Stimulated activated memory B cell treated with anti-CD40 and anti-IgM and Interleukin-4, amounts not matched to agents 10 μg/mL and 1 μg/mL and 100 μg/mL, for 72 hours (primary cell): ENCODE data around the gene TGFBRAP1.
A peak's percentile ranks its signal among the peaks of the same experiment; 100 is the strongest.
"Not testable (repeated sequence)": the region's sequence is repeated elsewhere in the genome, so short reads cannot be mapped to it uniquely, and the experiment has no call there.

Experiments used
- ATAC-seq: fragments of 150-1000 bp; cut with Tn5 transposase; 2 replicates; pipeline ENCODE4 v1.10.0; 2021
- H3K27ac Mint-ChIP-seq: one replicate; pipeline ENCODE4 v1.8.0; 2022; ENCODE audit warnings: mild to moderate bottlenecking, mixed read lengths
- H3K27me3 Mint-ChIP-seq: one replicate; pipeline ENCODE4 v1.8.0; 2022; ENCODE audit warnings: mixed read lengths
- H3K36me3 Mint-ChIP-seq: one replicate; pipeline ENCODE4 v1.8.0; 2022; ENCODE audit warnings: mixed read lengths
- H3K4me1 Mint-ChIP-seq: one replicate; pipeline ENCODE4 v1.8.0; 2022; ENCODE audit warnings: mixed read lengths
- H3K4me3 Mint-ChIP-seq: one replicate; pipeline ENCODE4 v1.8.0; 2022; ENCODE audit warnings: mild to moderate bottlenecking, moderate library complexity, mixed read lengths
- H3K9me3 Mint-ChIP-seq: one replicate; pipeline ENCODE4 v1.8.0; 2022; ENCODE audit warnings: mixed read lengths

Gene TGFBRAP1

DNA sequence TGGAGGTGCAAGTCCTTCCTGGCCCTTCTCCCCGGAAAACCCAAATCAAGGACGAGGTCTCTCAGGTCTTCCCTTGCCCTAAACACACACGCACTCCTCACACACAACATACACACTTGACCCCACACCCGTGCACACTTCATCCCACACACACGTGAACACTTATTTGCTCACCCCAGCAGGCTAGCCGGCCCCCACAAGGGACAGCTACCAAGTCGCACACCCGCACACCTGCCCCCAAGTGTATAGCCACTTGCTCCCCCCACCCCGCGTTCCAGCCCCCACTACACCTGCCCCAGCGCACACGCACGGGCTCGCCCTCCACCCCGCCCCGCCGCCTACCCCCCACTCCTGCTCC, 359 bp downstream of the TGFBRAP1 start:
- Mint-ChIP-seq H3K27ac (peak overlapping the region; percentile 78), H3K4me3 (peak overlapping the region; percentile 79), H3K27me3 (no peaks in the 10 kb centered on the region), H3K9me3 (no peaks in the 10 kb centered on the region), H3K4me1 (peaks cover 47% of the 10 kb centered on the region), H3K36me3 (peaks cover 10% of the 10 kb centered on the region)
- ATAC-seq, result peak; percentile 57

DNA sequence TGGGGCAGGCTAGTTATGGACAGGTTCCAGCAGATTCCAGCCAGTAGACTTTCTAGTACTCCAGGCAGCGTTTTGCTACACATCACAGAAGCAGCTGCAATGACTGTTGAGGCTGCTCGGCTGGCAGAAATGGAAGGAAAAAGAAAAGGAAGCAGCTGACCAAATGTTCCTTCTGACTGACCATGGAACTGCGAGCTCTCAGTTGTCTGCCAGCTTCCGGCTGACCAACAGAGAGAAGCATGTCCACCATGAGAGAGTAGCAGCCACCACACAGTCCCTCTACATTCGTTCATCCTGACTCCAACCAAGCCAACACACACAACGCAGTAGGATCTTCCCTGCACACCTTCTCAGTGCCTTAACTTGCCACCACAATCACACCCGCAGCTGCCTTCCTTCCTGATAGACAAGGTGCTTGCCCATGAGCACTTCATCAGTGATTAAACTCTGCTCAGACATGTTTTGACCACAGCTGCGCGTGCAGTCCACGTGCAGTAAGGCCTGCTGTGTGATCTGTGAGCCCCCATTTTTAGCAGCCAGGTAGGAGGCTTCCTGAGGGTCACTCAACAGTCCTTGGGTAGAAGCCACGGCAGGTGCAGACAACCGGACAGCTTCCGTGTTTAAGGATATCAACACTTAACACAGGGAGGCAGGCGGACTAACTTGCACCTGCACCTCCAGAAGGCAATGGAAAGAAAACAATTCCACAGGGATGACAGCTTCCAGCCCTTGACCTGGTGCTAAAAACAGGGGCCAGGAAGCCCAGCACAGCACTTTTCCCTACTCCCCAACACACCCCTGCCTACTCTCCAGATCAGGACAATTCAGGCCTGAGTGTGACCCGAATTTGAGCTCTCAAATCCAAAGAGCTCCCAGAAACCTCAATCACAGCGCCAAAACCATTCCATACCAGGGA, 996 bp downstream of the TGFBRAP1 start:
- H3K4me3 Mint-ChIP-seq, result peak overlapping the region; percentile 79
- H3K27ac Mint-ChIP-seq, result peak overlapping the region; percentile 78
- H3K9me3 Mint-ChIP-seq, result no peaks in the 10 kb centered on the region
- no peaks in the 10 kb centered on the region for H3K27me3 Mint-ChIP-seq
- H3K36me3 Mint-ChIP-seq, result peaks cover 10% of the 10 kb centered on the region
- H3K4me1 Mint-ChIP-seq, result peaks cover 54% of the 10 kb centered on the region
- peak; percentile 18 for ATAC-seq

DNA sequence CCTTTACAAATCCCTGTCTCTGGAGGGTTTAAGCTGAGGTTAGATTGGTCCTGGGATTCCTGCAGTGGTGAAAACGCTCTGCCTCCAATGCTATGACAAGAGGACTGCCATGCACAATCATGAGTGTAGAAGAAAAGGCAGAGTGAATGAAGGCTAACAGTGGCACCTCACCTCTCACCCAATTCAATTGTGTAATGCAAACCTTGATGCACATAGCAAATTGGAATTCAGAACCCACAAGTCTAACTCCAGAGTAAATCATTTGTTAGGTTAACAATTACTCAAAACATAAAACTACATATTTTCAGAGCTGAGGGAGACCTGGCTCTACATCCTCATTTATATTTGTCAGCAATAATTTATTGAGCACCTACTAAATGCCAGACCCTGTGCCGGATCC, 1.8 kb downstream of the TGFBRAP1 start:
- Mint-ChIP-seq H3K27me3 (no peaks in the 10 kb centered on the region), H3K9me3 (no peaks in the 10 kb centered on the region), H3K4me1 (peaks cover 62% of the 10 kb centered on the region), H3K27ac (peak overlapping the region; percentile 78), H3K4me3 (peak overlapping the region; percentile 79), H3K36me3 (peaks cover 13% of the 10 kb centered on the region)
- no peak for ATAC-seq

DNA sequence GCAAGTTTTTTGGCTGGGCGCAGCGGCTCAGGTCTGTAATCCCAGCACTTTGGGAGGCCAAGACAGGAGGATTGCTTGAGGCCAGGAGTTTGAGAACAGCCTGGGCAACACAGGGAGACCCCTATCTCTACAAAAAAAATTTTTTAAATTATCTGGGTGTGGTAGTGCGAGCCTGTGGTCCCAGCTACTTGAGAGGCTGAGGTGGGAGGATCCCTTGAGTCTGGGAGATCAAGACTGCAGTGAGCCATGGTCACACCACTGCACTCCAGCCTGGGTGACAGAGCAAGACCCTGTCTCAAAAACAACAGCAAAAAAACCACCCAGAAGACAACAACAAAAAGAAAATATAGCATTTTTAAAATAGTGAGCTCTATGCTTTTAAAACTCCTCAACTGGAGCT, 2.3 kb downstream of the TGFBRAP1 start:
- not testable (repeated sequence) for H3K9me3 Mint-ChIP-seq, H3K27me3 Mint-ChIP-seq, H3K4me3 Mint-ChIP-seq, ATAC-seq
- H3K4me1 Mint-ChIP-seq, result peaks cover 66% of the 10 kb centered on the region
- peaks cover 16% of the 10 kb centered on the region for H3K36me3 Mint-ChIP-seq
- peak overlapping the region; percentile 78 for H3K27ac Mint-ChIP-seq

DNA sequence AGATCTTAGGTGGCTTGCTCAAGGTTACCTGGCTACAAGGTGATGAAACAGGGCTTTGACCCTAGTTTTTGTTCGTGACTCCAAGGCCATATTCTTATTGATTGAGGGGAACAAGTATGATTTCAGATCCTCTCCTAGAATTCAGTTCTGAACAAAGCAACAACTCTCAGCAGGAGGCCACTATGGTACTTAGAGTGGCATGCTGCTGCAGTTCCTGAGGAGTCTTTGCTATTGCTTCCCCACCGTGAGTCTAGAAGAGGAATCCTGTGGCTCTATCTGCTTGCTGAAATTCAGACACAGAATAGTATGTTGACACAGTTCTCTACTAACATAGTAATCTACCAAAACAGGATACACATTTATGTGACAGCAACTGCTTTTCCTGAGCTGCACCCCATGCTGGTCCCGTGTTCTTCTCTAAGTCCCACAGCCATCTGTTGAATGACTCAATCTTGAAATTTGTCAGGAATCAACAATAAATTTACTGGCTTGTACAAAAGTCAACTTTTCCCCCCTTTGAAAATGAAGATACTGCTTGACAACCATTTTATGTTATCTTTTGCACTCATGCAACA, 4.1 kb downstream of the TGFBRAP1 start:
- Mint-ChIP-seq H3K27me3 (no peaks in the 10 kb centered on the region), H3K9me3 (no peaks in the 10 kb centered on the region), H3K36me3 (peaks cover 16% of the 10 kb centered on the region), H3K4me1 (peaks cover 61% of the 10 kb centered on the region), H3K4me3 (no peak overlapping the region), H3K27ac (no peak overlapping the region)
- ATAC-seq, result no peak

DNA sequence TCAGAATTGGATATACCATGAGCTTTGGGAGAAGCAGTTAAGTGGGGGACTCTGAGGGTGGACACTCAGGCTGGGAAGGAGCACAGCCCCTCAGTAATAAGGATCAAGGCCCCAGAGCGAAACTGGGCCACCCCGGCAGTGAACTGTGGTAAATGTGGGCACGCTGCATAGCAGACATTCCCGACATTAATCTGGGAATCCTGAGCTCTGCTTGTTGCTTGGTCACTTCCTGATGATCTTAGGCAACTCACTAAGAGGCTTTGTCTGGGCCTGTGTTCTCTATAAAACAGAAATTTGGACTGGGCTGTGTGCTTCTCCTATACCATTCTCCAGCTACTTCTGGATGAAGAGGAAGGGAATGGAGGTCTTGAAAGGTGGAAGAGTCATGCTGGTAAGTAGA, 4.8 kb downstream of the TGFBRAP1 start:
- Mint-ChIP-seq H3K4me3 (no peak overlapping the region), H3K36me3 (peaks cover 16% of the 10 kb centered on the region), H3K27ac (no peak overlapping the region), H3K27me3 (no peaks in the 10 kb centered on the region), H3K4me1 (peaks cover 61% of the 10 kb centered on the region), H3K9me3 (no peaks in the 10 kb centered on the region)
- ATAC-seq, result no peak

DNA sequence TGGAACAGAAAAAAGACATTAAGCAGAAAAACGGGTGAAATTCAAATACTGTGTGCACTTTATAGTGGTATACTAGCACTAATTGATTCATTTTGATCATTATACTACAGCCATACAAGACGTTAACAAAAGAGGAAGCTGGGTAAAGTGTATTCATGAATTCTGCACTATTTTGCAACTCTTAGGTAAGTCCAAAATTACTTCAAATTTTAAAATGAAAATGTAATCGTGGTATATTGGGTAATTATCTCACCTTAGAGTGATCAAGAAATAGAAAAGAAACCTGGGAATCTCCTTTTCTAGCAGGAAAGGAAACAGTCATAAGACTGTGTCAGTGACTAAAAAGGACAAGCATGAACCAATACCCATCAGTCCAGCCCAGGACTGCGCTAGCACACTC, 5.4 kb downstream of the TGFBRAP1 start:
- peaks cover 58% of the 10 kb centered on the region for H3K4me1 Mint-ChIP-seq
- ATAC-seq, result no peak
- H3K27ac Mint-ChIP-seq, result no peak overlapping the region
- H3K27me3 Mint-ChIP-seq, result no peaks in the 10 kb centered on the region
- no peaks in the 10 kb centered on the region for H3K9me3 Mint-ChIP-seq
- no peak overlapping the region for H3K4me3 Mint-ChIP-seq
- peaks cover 16% of the 10 kb centered on the region for H3K36me3 Mint-ChIP-seq

DNA sequence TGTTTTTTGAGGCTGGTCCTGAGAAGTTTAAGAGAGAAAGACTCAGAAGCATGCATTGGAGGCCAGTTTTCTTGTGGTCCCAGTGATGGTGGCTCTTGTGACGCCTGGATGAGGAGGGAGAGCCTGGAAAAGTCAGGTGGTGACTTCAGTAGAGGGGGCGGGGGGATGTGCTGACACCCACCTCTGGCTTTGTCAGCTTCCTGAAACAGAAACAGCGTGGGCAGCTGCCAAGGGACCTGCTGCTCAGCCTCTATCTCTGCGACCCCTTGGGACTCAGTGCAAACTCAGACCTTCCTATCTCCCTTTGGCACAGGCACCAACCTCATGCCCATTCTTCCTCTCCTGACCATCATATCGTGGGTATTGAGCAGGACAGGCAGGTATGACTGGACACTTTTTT, 6.4 kb downstream of the TGFBRAP1 start:
- peaks cover 54% of the 10 kb centered on the region for H3K4me1 Mint-ChIP-seq

DNA sequence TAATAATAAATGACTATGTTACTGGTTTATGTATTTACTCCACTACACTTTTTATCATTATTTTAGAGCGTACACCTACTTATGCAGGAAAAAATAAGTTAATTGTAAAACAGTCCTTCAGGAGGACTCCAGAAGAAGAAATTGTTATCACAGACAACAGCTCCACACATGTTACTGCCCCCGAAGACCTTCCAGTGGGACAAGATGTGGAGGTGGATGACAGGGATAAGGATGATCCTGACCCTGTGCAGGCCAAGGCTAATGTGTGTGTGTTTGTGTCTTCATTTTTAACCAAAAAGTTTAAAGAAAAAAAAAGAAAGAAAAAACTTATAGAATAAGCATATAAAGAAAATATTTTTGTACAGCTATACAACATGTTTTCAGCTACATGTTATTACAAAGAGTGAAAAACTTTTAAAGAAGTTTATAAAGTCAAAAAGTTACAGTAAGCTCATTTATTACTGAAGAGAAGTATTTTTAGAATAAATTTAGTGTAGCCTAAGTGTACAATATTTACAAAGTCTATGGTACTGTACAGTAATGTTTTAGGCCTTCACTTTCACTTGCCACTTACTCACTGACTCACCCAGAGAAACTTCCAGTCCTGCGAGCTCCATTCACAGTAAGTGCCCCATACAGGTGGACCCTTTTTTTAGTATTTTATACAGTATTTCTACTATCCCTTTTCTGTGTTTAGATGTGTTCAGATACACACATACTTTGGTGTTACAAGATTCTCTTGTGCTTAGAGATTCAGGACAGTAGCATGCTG, 7.5 kb downstream of the TGFBRAP1 start:
- H3K27me3 Mint-ChIP-seq, result no peaks in the 10 kb centered on the region
- no peaks in the 10 kb centered on the region for H3K9me3 Mint-ChIP-seq
- no peak overlapping the region for H3K27ac Mint-ChIP-seq
- H3K36me3 Mint-ChIP-seq, result peaks cover 28% of the 10 kb centered on the region
- no peak for ATAC-seq
- peaks cover 51% of the 10 kb centered on the region for H3K4me1 Mint-ChIP-seq
- no peak overlapping the region for H3K4me3 Mint-ChIP-seq

More for the DNA sequence above, 6.4 kb downstream of the TGFBRAP1 start:
- Mint-ChIP-seq H3K9me3 (no peaks in the 10 kb centered on the region), H3K36me3 (peaks cover 21% of the 10 kb centered on the region), H3K27me3 (no peaks in the 10 kb centered on the region), H3K27ac (peak overlapping the region; percentile 14), H3K4me3 (no peak overlapping the region)
- no peak for ATAC-seq

DNA sequence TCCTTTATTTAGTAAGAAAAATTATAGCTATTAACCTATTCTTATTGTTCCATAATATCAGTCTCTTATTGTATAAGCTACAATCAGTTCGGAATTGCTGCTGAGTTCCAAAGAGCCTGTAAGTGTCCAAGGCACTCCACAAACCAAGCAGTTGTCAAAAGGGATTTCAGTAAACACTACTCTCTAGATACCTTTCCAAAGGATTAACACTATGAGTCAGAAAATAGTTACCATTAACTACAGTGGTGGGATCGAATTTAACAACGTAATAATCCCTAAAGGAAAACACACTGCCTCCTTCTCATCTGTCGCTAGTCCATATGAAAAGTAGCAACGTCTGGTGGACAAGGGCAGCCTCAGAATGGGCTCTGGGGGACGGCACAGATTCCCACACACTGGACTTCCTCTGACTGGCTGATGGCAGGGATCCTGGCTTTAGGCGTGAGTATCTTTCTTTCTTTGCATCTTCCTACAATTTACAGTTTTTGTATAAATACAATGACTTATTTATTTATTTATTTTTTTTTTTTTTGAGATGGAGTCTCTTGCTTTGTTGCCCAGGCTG, 8.8 kb downstream of the TGFBRAP1 start:
- Mint-ChIP-seq H3K4me1 (peaks cover 54% of the 10 kb centered on the region), H3K27me3 (no peaks in the 10 kb centered on the region), H3K27ac (no peak overlapping the region), H3K36me3 (peaks cover 28% of the 10 kb centered on the region), H3K9me3 (no peaks in the 10 kb centered on the region), H3K4me3 (no peak overlapping the region)
- no peak for ATAC-seq

DNA sequence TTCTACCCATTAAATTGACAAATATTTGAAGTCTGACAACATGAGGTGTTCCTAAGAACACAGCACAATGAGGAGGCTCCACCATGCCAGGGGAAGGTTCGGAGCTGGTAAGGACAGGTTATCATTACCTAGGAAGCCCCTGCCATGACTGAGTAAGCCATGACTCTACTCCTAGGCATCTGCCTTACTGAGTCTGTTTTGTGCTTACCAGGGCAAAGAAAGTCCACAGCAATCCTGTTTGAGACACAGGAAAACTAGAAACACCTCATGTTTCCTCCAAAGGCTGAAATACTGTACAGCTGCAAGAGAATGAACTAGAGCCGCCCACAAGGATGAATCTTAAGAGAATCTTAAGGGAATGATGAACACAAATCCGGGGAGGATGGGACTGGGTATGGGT, 11.6 kb downstream of the TGFBRAP1 start:
- H3K4me3 Mint-ChIP-seq, result no peak overlapping the region
- H3K9me3 Mint-ChIP-seq, result no peaks in the 10 kb centered on the region
- H3K27me3 Mint-ChIP-seq, result no peaks in the 10 kb centered on the region
- H3K27ac Mint-ChIP-seq, result no peak overlapping the region
- ATAC-seq, result no peak
- peaks cover 17% of the 10 kb centered on the region for H3K36me3 Mint-ChIP-seq
- H3K4me1 Mint-ChIP-seq, result peaks cover 54% of the 10 kb centered on the region

DNA sequence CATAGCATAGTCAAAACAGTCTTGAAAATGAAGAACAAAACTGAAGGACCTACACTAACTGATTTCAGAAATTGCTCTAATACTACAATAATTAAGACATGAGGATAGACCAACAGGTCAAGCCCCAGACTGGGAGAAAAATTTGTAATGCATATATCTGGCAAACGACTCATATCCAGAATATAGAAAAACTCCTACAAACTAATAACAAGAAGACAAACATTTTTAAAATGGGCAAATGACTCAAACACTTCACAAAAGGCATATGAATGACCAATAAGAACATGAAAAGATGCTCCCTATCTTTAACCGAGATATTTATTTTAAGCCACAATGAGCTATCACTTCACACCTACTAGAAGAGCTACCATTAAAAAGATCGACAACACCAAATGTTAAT, 14.2 kb downstream of the TGFBRAP1 start:
- Mint-ChIP-seq H3K4me3 (no peak overlapping the region), H3K27me3 (no peaks in the 10 kb centered on the region), H3K27ac (no peak overlapping the region), H3K9me3 (peaks cover under 1% of the 10 kb centered on the region), H3K36me3 (peaks cover 16% of the 10 kb centered on the region), H3K4me1 (peaks cover 54% of the 10 kb centered on the region)
- no peak for ATAC-seq

DNA sequence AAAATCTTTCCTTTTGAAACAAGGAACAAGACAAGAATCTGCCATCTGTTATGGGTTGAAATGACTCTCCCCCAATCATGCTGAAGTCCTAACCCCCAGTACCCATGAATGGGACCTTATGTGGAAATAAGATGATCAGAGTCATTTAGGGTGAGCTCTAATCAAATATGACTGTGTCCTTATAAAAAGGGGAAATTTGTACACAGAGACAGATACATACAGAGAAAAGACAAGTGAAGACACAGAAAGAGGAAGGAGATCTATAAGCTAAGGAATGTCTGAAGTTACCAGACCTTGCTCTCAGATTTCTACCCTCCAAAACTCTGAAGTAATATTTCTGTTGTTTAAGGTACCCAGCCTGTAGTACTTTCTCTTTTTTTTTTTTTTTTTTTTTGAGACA, 15.7 kb downstream of the TGFBRAP1 start:
- peak; percentile 87 for ATAC-seq
- no peak overlapping the region for H3K4me3 Mint-ChIP-seq
- no peaks in the 10 kb centered on the region for H3K27me3 Mint-ChIP-seq
- peak overlapping the region; percentile 37 for H3K27ac Mint-ChIP-seq
- peaks cover 3% of the 10 kb centered on the region for H3K9me3 Mint-ChIP-seq
- H3K4me1 Mint-ChIP-seq, result peaks cover 52% of the 10 kb centered on the region
- H3K36me3 Mint-ChIP-seq, result peaks cover 18% of the 10 kb centered on the region

DNA sequence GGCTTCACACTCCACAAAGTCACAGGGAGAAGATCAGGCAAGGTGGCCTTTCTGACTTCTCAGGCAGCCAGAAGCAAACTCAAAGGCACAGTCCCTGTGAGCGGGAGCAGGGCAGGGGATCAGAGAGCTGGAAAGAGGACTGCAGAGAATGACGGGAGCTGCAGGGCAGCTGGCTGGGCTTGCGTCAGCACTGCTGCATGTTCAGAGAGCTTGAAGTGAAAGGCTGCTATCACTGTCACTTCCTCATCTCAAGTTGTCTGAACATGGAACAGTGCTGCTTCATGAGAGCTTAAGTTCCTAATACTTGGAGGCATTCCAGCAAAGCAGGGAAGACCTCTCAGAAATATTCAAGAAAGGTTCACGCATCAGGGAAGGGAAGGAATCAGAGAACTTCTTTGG, 20.4 kb downstream of the TGFBRAP1 start:
- Mint-ChIP-seq H3K36me3 (peaks cover 33% of the 10 kb centered on the region), H3K27me3 (no peaks in the 10 kb centered on the region), H3K9me3 (peaks cover 3% of the 10 kb centered on the region), H3K4me1 (peaks cover 38% of the 10 kb centered on the region), H3K27ac (no peak overlapping the region), H3K4me3 (no peak overlapping the region)
- peak; percentile 63 for ATAC-seq
